ENCODE results near the gene PDXP. TPM values are rescaled to one million over a fixed set of nuclear protein-coding genes. Genes with fewer than 3 reads are reported as not detected.

PDXP gene
- total and polyA plus RNA-seq, 2 of the 13 experiments (the other 11 are each of a cell fraction or from before 2014, with no cell fraction given), result 58.2 to 70.6 TPM

GRCh38 chr22:37659066-37659896 lies 758 bp downstream of the PDXP start (continued):
- TF ChIP-seq HMGA1 (CRISPR knock-in tag; conservative IDR thresholded peaks at IDR 0.05) (no peak), ZSCAN21 (CRISPR knock-in tag; IDR thresholded peaks at IDR 0.05; ENCODE audit: borderline replicate concordance) (peak; percentile 15; the same call in 1 of the 2 replicates), E2F2 (CRISPR knock-in tag; IDR thresholded peaks at IDR 0.05; ENCODE audit: borderline replicate concordance) (no peak), AGO2 (optimal IDR thresholded peaks at IDR 0.05; ENCODE audit: low read depth, low read length) (peak; percentile 93), BHLHE40 (IDR thresholded peaks at IDR 0.05; ENCODE audit: low read length) (peak; percentile 54; the same call in 1 of the 2 replicates), SIX4 (CRISPR knock-in tag; IDR thresholded peaks at IDR 0.05) (no peak), ZNF546 (CRISPR knock-in tag; conservative IDR thresholded peaks at IDR 0.05) (0 out of 2 replicates have a peak, but pooled peaks have one; percentile 39), ZNF468 (CRISPR knock-in tag; IDR thresholded peaks at IDR 0.05) (no peak), GFI1 (CRISPR knock-in tag; IDR thresholded peaks at IDR 0.05; ENCODE audit: borderline replicate concordance) (peak; percentile 20; the same call in 1 of the 2 replicates), PHF21A (CRISPR knock-in tag; IDR thresholded peaks at IDR 0.05) (peak; percentile 60), ZNF747 (CRISPR knock-in tag; IDR thresholded peaks at IDR 0.05; ENCODE audit: borderline replicate concordance) (peak; percentile 50), ZBTB43 (CRISPR knock-in tag; conservative IDR thresholded peaks at IDR 0.05) (no peak), ZKSCAN1 (IDR thresholded peaks at IDR 0.05; ENCODE audit: low read length) (peak; percentile 98), ZNF350 (CRISPR knock-in tag; IDR thresholded peaks at IDR 0.05; ENCODE audit: borderline replicate concordance, low read depth) (peak; percentile 74; the same call in 1 of the 2 replicates), KAT7 (CRISPR knock-in tag; IDR thresholded peaks at IDR 0.05; ENCODE audit: borderline replicate concordance) (peak; percentile 63), TEF (CRISPR knock-in tag; IDR thresholded peaks at IDR 0.05) (peak; percentile 97), HNF4G (IDR thresholded peaks at IDR 0.05; ENCODE audit: borderline replicate concordance, low read depth, low read length) (peak; percentile 99), HNF4G (CRISPR knock-in tag; IDR thresholded peaks at IDR 0.05; ENCODE audit: borderline replicate concordance, low read depth) (peak; percentile 97), POLR2A (IDR thresholded peaks at IDR 0.05; ENCODE audit: insufficient read depth in 1 of 2, low read depth in 2 of 2, low read length in 2 of 2) (peak; percentile 76 to 86; a peak in 3 of 4 replicates), PHF8 (CRISPR knock-in tag; IDR thresholded peaks at IDR 0.05) (peak; percentile 48), ZNF572 (CRISPR knock-in tag; IDR thresholded peaks at IDR 0.05) (peak; percentile 92; the same call in 1 of the 2 replicates), BCL6 (CRISPR knock-in tag; IDR thresholded peaks at IDR 0.05) (peak; percentile 55; the same call in 1 of the 2 replicates), NBN (conservative IDR thresholded peaks at IDR 0.05) (no peak), THAP8 (CRISPR knock-in tag; IDR thresholded peaks at IDR 0.05; ENCODE audit: borderline replicate concordance) (no peak), PITX1 (CRISPR knock-in tag; IDR thresholded peaks at IDR 0.05) (peak; percentile 76)

Measured in HepG2 (cell line).